ENCODE data around the gene ZNF837. TPM values are rescaled to one million over a fixed set of nuclear protein-coding genes. Genes with fewer than 3 reads are reported as not detected.

The ZNF837 gene
- total RNA-seq, 1 experiment from 2014 or later, result 3.3 TPM

- no peak for TF ChIP-seq EZH2 (IDR thresholded peaks at IDR 0.05; ENCODE audit: low read depth)
- TF ChIP-seq CTCF (conservative IDR thresholded peaks at IDR 0.05), result no peak
- Histone ChIP-seq H3K36me3 (ENCODE audit: low read depth) (no peaks in the 10 kb centered on the region), H3K4me2 (peak overlapping the region; percentile 90), H4K20me1 (ENCODE audit: insufficient read depth) (peaks cover 22% of the 10 kb centered on the region), H3K27ac (no peak overlapping the region), H3K4me3 (peak overlapping the region; percentile 93), H3K4me1 (replicated peaks; ENCODE audit: insufficient read depth) (peaks cover 22% of the 10 kb centered on the region), H3K79me2 (ENCODE audit: low read depth) (peaks cover 68% of the 10 kb centered on the region), H3K9me2 (ENCODE audit: insufficient read depth) (no peaks in the 10 kb centered on the region), H2AFZ (no peak overlapping the region), H3K9me3 (ENCODE audit: insufficient read depth, low read depth) (no peaks in the 10 kb centered on the region), H3K27me3 (ENCODE audit: insufficient read depth, low read depth) (no peaks in the 10 kb centered on the region), H3F3A (ENCODE audit: insufficient read depth, low read depth) (peaks cover 23% of the 10 kb centered on the region; the same call in 1 of the 2 replicates)
- CTCF ChIA-PET, result no interaction called here
- intact Hi-C loops (cut with micrococcal nuclease; ENCODE audit: unreplicated experiment), result no loop called here
- POLR2A ChIA-PET (ENCODE audit: unreplicated experiment), result no interaction called here
- no TSS peak for BruUV-seq (replicated peaks)
- no peak for DNase-seq
Measured at GRCh38 chr19:58388175-58388526, 7.3 kb upstream of the ZNF837 start.

- no peaks in the 10 kb centered on the region for H3K9me3 ChIP-seq (ENCODE audit: insufficient read depth, low read depth)
- intact Hi-C loops (cut with micrococcal nuclease; ENCODE audit: unreplicated experiment), result no loop called here
- no peak for TF ChIP-seq CTCF (conservative IDR thresholded peaks at IDR 0.05)
- TF ChIP-seq EZH2 (IDR thresholded peaks at IDR 0.05; ENCODE audit: low read depth), result no peak
- H3K27me3 ChIP-seq (ENCODE audit: insufficient read depth, low read depth), result no peaks in the 10 kb centered on the region
- H4K20me1 ChIP-seq (ENCODE audit: insufficient read depth), result peaks cover 19% of the 10 kb centered on the region
- CTCF ChIA-PET, result no interaction called here
- BruUV-seq (replicated peaks), result TSS peak; percentile 45
- H3K79me2 ChIP-seq (ENCODE audit: low read depth), result peaks cover 65% of the 10 kb centered on the region
- H3K9me2 ChIP-seq (ENCODE audit: insufficient read depth), result no peaks in the 10 kb centered on the region
- no peaks in the 10 kb centered on the region for H3K36me3 ChIP-seq (ENCODE audit: low read depth)
- H3K4me1 ChIP-seq (replicated peaks; ENCODE audit: insufficient read depth), result peaks cover 22% of the 10 kb centered on the region
- peaks cover 17% of the 10 kb centered on the region; the same call in 1 of the 2 replicates for H3F3A ChIP-seq (ENCODE audit: insufficient read depth, low read depth)
- DNase-seq, result no peak
- H3K27ac ChIP-seq, result peak overlapping the region; percentile 95; the same call in 1 of the 2 replicates
- H3K4me2 ChIP-seq, result peak overlapping the region; percentile 90
- H3K4me3 ChIP-seq, result peak overlapping the region; percentile 93
- POLR2A ChIA-PET (ENCODE audit: unreplicated experiment), result no interaction called here
- H2AFZ ChIP-seq, result no peak overlapping the region
Measured at GRCh38 chr19:58387338-58388174, 6.7 kb upstream of the ZNF837 start.

GRCh38 chr19:58386576-58387337, 5.9 kb upstream of the ZNF837 start, which contains the start of gene RPS5:
RPS5 (plus strand) TSS chr19:58387269; CDS start chr19:58388138, 869 bp downstream.
- peak; percentile 90 to 91 for DNase-seq
- intact Hi-C loops (cut with micrococcal nuclease; ENCODE audit: unreplicated experiment), result no loop called here
- CTCF ChIA-PET, result no interaction called here
- POLR2A ChIA-PET (ENCODE audit: unreplicated experiment), result interaction anchor here (0.6 kb wide), 1 partner anchor 168 kb away, joined by 3 read pairs; the partner anchor contains the start of gene CHMP2A
- no peaks in the 10 kb centered on the region for H3K9me2 ChIP-seq (ENCODE audit: insufficient read depth)
- peaks cover 68% of the 10 kb centered on the region for H3K79me2 ChIP-seq (ENCODE audit: low read depth)
- peak within 1 kb of the TSS; percentile 93 for H3K4me3 ChIP-seq
- H3K27ac ChIP-seq, result peak within 1 kb of the TSS; percentile 95
- no peaks in the 10 kb centered on the region for H3K9me3 ChIP-seq (ENCODE audit: insufficient read depth, low read depth)
- peaks cover 15% of the 10 kb centered on the region for H4K20me1 ChIP-seq (ENCODE audit: insufficient read depth)
- TSS peak; percentile 74 for BruUV-seq (replicated peaks)
- peaks cover 22% of the 10 kb centered on the region for H3K4me1 ChIP-seq (replicated peaks; ENCODE audit: insufficient read depth)
- H3K27me3 ChIP-seq (ENCODE audit: insufficient read depth, low read depth), result no peaks in the 10 kb centered on the region
- H3K4me2 ChIP-seq, result peak within 1 kb of the TSS; percentile 90
- H3K36me3 ChIP-seq (ENCODE audit: low read depth), result no peaks in the 10 kb centered on the region
- H2AFZ ChIP-seq, result peak within 1 kb of the TSS; percentile 73
- H3F3A ChIP-seq (ENCODE audit: insufficient read depth, low read depth), result peaks cover 9% of the 10 kb centered on the region; the same call in 1 of the 2 replicates
- TF ChIP-seq CTCF (conservative IDR thresholded peaks at IDR 0.05), result no peak
- no peak for TF ChIP-seq EZH2 (IDR thresholded peaks at IDR 0.05; ENCODE audit: low read depth)

Measured in PC-9 (cell line).